ENCODE results near the gene KRT75. TPM values are rescaled to one million over a fixed set of nuclear protein-coding genes. Genes with fewer than 3 reads are reported as not detected.

The KRT75 gene
- total RNA-seq, 1 experiment from 2014 or later: not detected

DNA sequence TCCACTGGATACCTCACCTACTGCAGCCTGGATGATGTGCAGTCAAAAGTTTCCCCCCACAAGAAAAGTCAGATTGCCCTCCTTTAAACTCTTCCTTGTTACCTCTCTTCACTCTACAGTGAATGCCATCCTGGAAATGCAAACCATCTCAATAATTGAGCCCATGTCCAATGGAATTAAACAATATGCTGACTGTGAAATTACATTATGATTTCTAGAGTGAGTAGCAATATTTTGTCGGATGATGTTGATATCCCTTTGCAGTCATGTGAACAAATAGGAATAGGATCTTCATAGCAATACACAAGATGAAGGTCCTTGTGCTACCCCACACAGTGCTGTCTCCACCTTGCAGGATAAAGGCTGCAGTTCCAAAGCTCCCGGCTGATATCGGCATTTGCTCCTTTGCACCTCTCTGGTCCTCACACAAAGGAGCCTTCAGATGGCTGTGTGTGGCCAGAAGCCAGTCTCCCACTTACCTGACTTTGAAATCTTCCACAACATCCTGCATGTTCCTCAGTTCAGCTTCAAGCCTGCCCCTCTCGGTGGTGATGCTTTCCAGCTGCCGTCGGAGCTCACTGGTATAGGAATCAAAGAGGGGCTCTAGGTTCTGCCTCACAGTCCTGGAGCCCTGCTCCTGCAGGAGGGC is 1.5 kb downstream of the KRT75 start:
- Mint-ChIP-seq H3K36me3 (ENCODE audit: insufficient read depth in 1 of 3, low read depth in 3 of 3) (no peaks in the 10 kb centered on the region), H3K4me1 (peaks cover 0 to 9% of the 10 kb centered on the region in 2 experiments; a peak in 3 of 4 replicates), H3K9me3 (no peaks in the 10 kb centered on the region), H3K27ac (no peak overlapping the region; a peak in 1 of 7 replicates), H3K4me3 (no peak overlapping the region), H3K27me3 (ENCODE audit: low read depth) (peaks cover 40% of the 10 kb centered on the region)
- Histone ChIP-seq H2BK5ac (ENCODE audit: insufficient read length, low read length) (no peak overlapping the region), H4K20me1 (ENCODE audit: control insufficient read depth, insufficient read depth, insufficient read length) (no peaks in the 10 kb centered on the region), H3K79me1 (ENCODE audit: insufficient read depth, low read depth, low read length, poor library complexity, severe bottlenecking) (no peaks in the 10 kb centered on the region), H4K91ac (ENCODE audit: insufficient read length, low read depth, low read length) (no peak overlapping the region), H2AFZ (ENCODE audit: low read length) (no peak overlapping the region), H3T11ph (ENCODE audit: low read length) (no peak overlapping the region), H3K4ac (ENCODE audit: low read depth, low read length) (no peak overlapping the region), H3K23ac (ENCODE audit: insufficient read length, low read depth, low read length) (no peak overlapping the region), H2BK12ac (ENCODE audit: insufficient read length, low read depth, low read length) (no peak overlapping the region), H2BK120ac (ENCODE audit: low read depth, low read length, poor library complexity, severe bottlenecking) (no peak overlapping the region), H3K56ac (ENCODE audit: insufficient read length, low read depth, low read length) (no peak overlapping the region), H3K23me2 (ENCODE audit: insufficient read length, low read depth, low read length, poor library complexity, severe bottlenecking) (no peaks in the 10 kb centered on the region), H2AK5ac (ENCODE audit: insufficient read length, low read length) (no peak overlapping the region), H3K4me2 (ENCODE audit: insufficient read depth, insufficient read length, low read length) (no peak overlapping the region), H2BK15ac (ENCODE audit: low read depth, low read length) (no peak overlapping the region), H3K27me3 (ENCODE audit: insufficient read depth, low read length) (no peaks in the 10 kb centered on the region), H3K79me2 (ENCODE audit: insufficient read depth, low read length) (no peaks in the 10 kb centered on the region), H3K18ac (ENCODE audit: insufficient read length, low read depth, low read length) (no peak overlapping the region), H3K9me3 (ENCODE audit: control insufficient read depth, low read depth, low read length) (no peaks in the 10 kb centered on the region), H3K14ac (ENCODE audit: insufficient read depth, low read length) (no peak overlapping the region), H3K4me1 (ENCODE audit: insufficient read depth, low read length) (no peaks in the 10 kb centered on the region), H3K9ac (ENCODE audit: extremely low read depth, insufficient read length, low read length) (no peak overlapping the region), H4K5ac (ENCODE audit: insufficient read length, low read depth, low read length) (no peak overlapping the region), H3K27ac (ENCODE audit: insufficient read length, low read depth, low read length) (no peak overlapping the region), H2BK20ac (ENCODE audit: low read depth, low read length, poor library complexity, severe bottlenecking) (no peak overlapping the region), H4K8ac (replicated peaks; ENCODE audit: insufficient read length, low read depth, low read length) (no peak overlapping the region)
- no peak for DNase-seq
- TF ChIP-seq, protein P1, sequence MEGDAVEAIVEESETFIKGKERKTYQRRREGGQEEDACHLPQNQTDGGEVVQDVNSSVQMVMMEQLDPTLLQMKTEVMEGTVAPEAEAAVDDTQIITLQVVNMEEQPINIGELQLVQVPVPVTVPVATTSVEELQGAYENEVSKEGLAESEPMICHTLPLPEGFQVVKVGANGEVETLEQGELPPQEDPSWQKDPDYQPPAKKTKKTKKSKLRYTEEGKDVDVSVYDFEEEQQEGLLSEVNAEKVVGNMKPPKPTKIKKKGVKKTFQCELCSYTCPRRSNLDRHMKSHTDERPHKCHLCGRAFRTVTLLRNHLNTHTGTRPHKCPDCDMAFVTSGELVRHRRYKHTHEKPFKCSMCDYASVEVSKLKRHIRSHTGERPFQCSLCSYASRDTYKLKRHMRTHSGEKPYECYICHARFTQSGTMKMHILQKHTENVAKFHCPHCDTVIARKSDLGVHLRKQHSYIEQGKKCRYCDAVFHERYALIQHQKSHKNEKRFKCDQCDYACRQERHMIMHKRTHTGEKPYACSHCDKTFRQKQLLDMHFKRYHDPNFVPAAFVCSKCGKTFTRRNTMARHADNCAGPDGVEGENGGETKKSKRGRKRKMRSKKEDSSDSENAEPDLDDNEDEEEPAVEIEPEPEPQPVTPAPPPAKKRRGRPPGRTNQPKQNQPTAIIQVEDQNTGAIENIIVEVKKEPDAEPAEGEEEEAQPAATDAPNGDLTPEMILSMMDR (conservative IDR thresholded peaks at IDR 0.05): no peak
- no CpG with 5 or more reads among the region's 6 CpGs for whole genome bisulfite sequencing (ENCODE audit: extremely low coverage, insufficient read length, low lambda C conversion rate)
